Mucosa of stomach (tissue), 1 donor: ENCODE data around the gene PPP1R8.
"Not testable (repeated sequence)": the region's sequence is repeated elsewhere in the genome, so short reads cannot be mapped to it uniquely, and the experiment has no call there.

Experiments used
- H3K27me3 ChIP-seq: one replicate; pipeline ENCODE4 v1.7.0; 2013; ENCODE audit warnings: mild to moderate bottlenecking, low read length; ENCODE audit not compliant: control insufficient read depth, insufficient read depth
- H3K36me3 ChIP-seq: one replicate; pipeline ENCODE4 v1.7.0; 2013; ENCODE audit warnings: low read length; ENCODE audit not compliant: control insufficient read depth, insufficient read depth
- H3K4me1 ChIP-seq: one replicate; pipeline ENCODE4 v1.7.0; 2013; ENCODE audit warnings: mild to moderate bottlenecking, low read length; ENCODE audit not compliant: control insufficient read depth, insufficient read depth
- H3K4me3 ChIP-seq: one replicate; pipeline ENCODE4 v1.7.0; 2013; ENCODE audit warnings: low read length
- H3K9ac ChIP-seq: one replicate; pipeline ENCODE4 v1.7.0; 2013; ENCODE audit warnings: mild to moderate bottlenecking, low read length, moderate library complexity
- H3K9me3 ChIP-seq: one replicate; pipeline ENCODE4 v1.7.0; 2013; ENCODE audit warnings: mild to moderate bottlenecking, low read length, moderate library complexity; ENCODE audit not compliant: control insufficient read depth
- donor health status: Pancreatic carcinoma.

Gene PPP1R8

DNA sequence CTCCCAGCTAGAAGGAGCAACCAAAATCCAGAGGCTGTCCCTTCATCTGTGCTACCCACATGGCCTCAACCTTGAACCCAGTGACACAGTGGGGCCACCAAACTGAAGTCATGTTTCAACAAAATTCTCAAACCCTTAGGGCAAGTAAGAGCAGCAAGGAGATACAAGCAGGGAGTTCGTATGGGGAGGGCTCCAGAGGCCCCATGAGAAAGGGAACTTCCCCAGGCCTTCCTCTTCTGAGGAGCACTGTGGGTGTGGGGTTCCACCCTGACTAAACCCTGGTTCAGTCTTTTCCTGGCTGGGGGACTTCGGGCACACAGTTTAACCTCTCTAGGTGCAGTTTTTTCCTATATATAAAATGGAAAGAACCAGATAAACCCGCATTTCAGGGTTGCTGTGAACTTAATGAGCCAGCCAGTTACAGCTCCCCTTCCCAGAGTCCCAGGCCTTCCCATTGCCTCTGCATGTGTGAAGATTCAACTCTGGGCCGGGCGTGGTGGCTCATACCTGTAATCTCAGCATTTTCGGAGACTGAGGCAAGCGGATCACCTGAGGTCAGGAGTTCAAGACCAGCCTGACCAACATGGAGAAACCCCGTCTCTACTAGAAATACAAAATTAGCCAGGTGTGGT, 33.8 kb downstream of the PPP1R8 start:
- no peak overlapping the region for H3K4me3 ChIP-seq
- no peaks in the 10 kb centered on the region for H3K27me3 ChIP-seq
- no peaks in the 10 kb centered on the region for H3K9me3 ChIP-seq
- no peaks in the 10 kb centered on the region for H3K36me3 ChIP-seq
- peak overlapping the region; percentile 25 for H3K9ac ChIP-seq
- no peaks in the 10 kb centered on the region for H3K4me1 ChIP-seq

DNA sequence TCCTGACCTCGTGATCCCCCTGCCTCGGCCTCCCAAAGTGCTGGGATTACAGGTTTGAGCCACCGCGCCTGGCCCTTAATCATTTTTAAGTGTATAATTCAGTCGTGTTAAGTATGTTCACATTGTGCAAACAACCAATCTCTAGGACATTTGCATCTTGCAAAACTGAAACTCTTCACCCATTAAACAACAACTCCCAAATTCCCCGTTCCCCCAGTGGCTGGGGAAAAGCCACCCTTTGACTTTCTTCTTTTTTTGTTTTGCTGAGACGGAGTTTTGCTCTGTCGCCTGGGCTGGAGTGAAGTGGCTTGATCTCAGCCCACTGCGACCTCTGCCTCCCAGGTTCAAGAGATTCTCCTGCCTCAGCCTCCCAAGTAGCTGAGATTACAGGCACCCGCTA, 35.2 kb downstream of the PPP1R8 start:
- H3K9ac ChIP-seq, result no peak overlapping the region
- no peaks in the 10 kb centered on the region for H3K4me1 ChIP-seq
- no peaks in the 10 kb centered on the region for H3K36me3 ChIP-seq
- H3K9me3 ChIP-seq, result no peaks in the 10 kb centered on the region
- no peaks in the 10 kb centered on the region for H3K27me3 ChIP-seq
- H3K4me3 ChIP-seq, result no peak overlapping the region

DNA sequence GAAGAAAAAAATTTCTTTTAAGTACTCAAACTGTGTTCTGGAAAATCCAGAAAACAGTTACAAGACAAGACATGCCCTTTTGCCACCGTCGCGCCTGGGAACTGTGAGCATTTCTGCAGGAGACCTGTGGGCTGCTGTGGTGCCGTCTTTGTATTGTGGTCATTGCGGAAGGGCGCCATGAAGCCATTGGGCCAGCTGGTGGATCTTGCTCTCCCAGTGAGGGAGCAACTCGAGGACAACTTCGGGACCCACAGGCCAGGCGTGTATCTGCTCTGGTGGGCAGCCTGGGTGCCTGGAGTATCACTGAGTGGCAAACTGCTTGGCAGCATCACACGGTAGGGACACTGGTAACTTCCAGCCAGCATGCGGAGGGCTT, 38.0 kb downstream of the PPP1R8 start:
- no peak overlapping the region for H3K9ac ChIP-seq
- H3K4me1 ChIP-seq, result peaks cover 10% of the 10 kb centered on the region
- no peaks in the 10 kb centered on the region for H3K36me3 ChIP-seq
- no peaks in the 10 kb centered on the region for H3K9me3 ChIP-seq
- no peak overlapping the region for H3K4me3 ChIP-seq
- peaks cover 9% of the 10 kb centered on the region for H3K27me3 ChIP-seq

- Histone ChIP-seq H3K36me3 (no peaks in the 10 kb centered on the region), H3K9me3 (no peaks in the 10 kb centered on the region), H3K27me3 (peaks cover 9% of the 10 kb centered on the region), H3K4me1 (peaks cover 10% of the 10 kb centered on the region), H3K4me3 (no peak overlapping the region), H3K9ac (no peak overlapping the region)
Measured at GRCh38 chr1:27868932-27869718, 38.5 kb downstream of the PPP1R8 start.

- Histone ChIP-seq H3K27me3 (peaks cover 9% of the 10 kb centered on the region), H3K9ac (no peak overlapping the region), H3K36me3 (no peaks in the 10 kb centered on the region), H3K4me1 (peaks cover 10% of the 10 kb centered on the region), H3K9me3 (no peaks in the 10 kb centered on the region), H3K4me3 (no peak overlapping the region)
Measured at GRCh38 chr1:27869719-27870085, 39.1 kb downstream of the PPP1R8 start.

- H3K27me3 ChIP-seq, H3K9ac ChIP-seq, H3K36me3 ChIP-seq, H3K9me3 ChIP-seq, H3K4me3 ChIP-seq, H3K4me1 ChIP-seq: not testable (repeated sequence)
Measured at GRCh38 chr1:27871076-27871475, 40.5 kb downstream of the PPP1R8 start.

GRCh38 chr1:27872059-27872801, 41.6 kb downstream of the PPP1R8 start, which contains the start of gene THEMIS2:
Gene THEMIS2 (plus strand): TSS chr1:27872544. CDS start chr1:27872572, 28 bp downstream.
- no peaks in the 10 kb centered on the region for H3K36me3 ChIP-seq
- H3K27me3 ChIP-seq, result peaks cover 9% of the 10 kb centered on the region
- H3K9me3 ChIP-seq, result no peaks in the 10 kb centered on the region
- peak within 1 kb of the TSS; percentile 23 for H3K4me3 ChIP-seq
- H3K4me1 ChIP-seq, result peaks cover 10% of the 10 kb centered on the region
- H3K9ac ChIP-seq, result peak within 1 kb of the TSS; percentile 77

DNA sequence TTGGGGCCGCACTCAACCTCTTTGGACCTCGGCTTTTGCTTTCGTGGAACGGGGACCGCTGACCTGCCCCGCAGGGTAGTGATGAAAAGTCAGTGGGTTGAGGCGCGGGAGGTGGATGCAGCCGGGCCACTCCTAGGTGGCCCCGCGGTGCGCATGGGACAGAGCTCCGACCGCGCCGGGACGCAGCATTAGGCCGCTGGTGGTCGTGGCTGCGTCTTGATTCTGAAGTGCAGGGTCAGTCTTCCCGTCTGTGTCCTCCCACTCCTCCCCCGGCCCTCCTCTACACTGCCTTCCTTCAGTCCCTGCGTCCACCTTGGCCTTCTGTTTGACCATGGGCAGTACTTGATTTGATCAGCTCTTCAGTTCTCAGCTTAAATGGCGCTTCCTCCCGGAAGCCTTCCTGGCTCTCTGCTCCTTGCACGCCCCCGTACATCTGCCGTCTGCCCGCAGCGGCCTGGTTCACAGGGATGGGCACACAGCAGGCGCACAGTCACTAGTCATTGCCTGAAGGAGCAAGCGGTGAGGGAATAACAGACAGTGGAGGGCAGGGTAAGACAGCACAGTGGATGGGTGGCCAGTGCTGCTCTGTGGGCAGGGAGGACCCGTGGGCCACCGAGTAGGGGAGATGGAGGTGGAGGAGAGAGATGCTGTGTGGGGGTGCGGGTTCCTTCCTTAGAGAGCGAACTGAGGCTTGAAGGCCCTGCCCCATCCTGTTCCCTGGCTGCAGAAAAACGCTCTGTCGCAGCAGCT, 42.4 kb downstream of the PPP1R8 start:
- peaks cover 9% of the 10 kb centered on the region for H3K27me3 ChIP-seq
- no peaks in the 10 kb centered on the region for H3K36me3 ChIP-seq
- H3K9me3 ChIP-seq, result no peaks in the 10 kb centered on the region
- H3K4me1 ChIP-seq, result peaks cover 10% of the 10 kb centered on the region
- H3K4me3 ChIP-seq, result peak overlapping the region; percentile 23
- peak overlapping the region; percentile 77 for H3K9ac ChIP-seq

DNA sequence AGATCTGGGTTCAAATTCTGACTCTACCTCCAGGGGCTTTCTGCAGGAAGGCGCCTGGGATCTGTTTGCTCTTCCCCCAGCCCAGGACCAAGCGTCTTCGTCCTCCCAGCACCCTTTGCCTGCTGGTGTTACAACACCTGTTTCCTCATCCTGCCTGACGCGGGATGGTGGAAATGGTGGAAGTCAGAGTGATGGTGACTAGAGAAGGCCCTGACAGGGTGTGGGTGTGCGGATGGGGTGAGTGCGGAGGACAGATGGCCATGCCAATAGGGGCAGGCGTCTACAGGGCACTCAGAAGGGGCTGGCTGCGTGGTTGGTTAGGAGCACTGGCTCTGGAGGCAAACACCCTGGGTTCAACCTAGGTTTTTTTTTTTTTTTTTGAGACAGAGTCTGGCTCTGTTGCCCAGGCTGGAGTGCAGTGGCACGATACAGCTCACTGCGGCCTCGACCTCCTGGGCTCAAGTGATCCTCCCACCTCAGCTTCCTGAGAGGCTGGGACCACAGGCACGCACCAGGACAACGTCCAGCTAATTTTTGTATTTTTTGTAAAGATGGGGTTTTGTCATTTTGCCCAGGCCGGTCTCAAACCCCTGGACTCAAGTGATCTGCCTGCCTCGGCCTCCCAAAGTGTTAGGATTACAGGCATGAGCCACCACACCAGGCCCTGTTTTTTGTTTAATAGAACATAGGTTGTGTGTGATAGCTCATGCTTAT, 43.2 kb downstream of the PPP1R8 start:
- peaks cover 10% of the 10 kb centered on the region for H3K4me1 ChIP-seq
- peaks cover 9% of the 10 kb centered on the region for H3K27me3 ChIP-seq
- no peaks in the 10 kb centered on the region for H3K9me3 ChIP-seq
- H3K4me3 ChIP-seq, result peak overlapping the region; percentile 23
- H3K9ac ChIP-seq, result peak overlapping the region; percentile 77
- H3K36me3 ChIP-seq, result no peaks in the 10 kb centered on the region

DNA sequence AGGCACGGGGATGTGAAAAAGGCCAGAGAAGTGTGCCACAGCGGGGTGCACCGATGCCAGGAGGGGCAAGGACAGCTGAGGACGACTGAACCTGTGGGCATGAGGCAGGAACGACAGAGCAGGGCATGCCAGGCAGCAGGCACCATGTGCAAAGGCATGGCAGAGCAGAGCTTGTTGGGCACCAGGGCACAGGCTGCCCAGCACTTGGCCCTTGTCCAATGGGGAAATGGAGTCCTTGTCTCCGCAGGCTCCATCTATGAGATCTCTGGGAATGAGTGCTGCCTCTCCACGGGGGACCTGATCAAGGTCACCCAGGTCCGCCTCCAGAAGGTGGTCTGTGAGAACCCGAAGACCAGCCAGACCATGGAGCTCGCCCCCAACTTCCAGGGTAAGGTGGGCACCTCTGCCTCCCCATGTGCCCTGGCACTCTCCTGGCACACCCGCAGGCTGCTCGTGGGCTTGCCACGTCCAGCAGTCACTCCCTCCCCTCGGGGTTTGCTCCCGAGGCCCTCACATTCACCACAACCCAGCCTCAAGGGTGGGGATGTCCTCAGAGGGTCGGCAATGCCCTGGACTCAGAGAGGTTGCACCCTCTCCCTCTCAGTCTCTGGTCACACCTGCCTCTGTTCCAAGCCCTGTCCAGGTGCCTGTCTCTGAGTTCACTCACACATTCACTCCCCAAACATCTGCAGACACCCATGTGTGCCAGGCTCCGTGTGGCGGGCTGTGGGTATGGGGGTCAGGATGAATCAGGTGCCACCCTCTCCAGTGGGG, 45.9 kb downstream of the PPP1R8 start:
- H3K9ac ChIP-seq, result no peak overlapping the region
- H3K36me3 ChIP-seq, result no peaks in the 10 kb centered on the region
- peaks cover 10% of the 10 kb centered on the region for H3K4me1 ChIP-seq
- H3K9me3 ChIP-seq, result no peaks in the 10 kb centered on the region
- no peak overlapping the region for H3K4me3 ChIP-seq
- H3K27me3 ChIP-seq, result peaks cover 9% of the 10 kb centered on the region

DNA sequence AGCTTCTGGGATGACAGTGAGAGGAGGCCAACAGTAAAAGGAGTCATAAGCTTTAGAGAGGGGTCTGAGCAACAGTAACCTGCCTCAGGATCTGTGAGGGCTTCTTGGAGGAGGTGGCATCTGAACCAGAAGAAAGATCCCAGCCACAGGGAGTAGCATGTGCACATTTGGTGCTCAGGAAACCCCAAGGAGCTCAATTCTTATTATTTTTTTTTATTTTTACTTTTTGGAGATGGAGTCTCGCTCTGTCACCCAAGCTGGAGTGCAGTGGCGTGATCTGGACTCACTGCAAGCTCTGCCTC, 46.5 kb downstream of the PPP1R8 start:
- H3K9me3 ChIP-seq, result no peaks in the 10 kb centered on the region
- H3K4me3 ChIP-seq, result no peak overlapping the region
- peaks cover 9% of the 10 kb centered on the region for H3K27me3 ChIP-seq
- H3K36me3 ChIP-seq, result no peaks in the 10 kb centered on the region
- H3K9ac ChIP-seq, result no peak overlapping the region
- peaks cover 7% of the 10 kb centered on the region for H3K4me1 ChIP-seq
